HG03558 (cell line): ENCODE results near the gene KIAA1755.

Source experiments
- ATAC-seq: cut with Tn5 transposase; IDR thresholded peaks from one replicate; pipeline ENCODE4 v1.9.1; 2021; ENCODE audit warnings: moderate number of reproducible peaks; ENCODE audit not compliant: unreplicated experiment; ENCODE audit errors: extremely low read depth

The KIAA1755 gene

DNA sequence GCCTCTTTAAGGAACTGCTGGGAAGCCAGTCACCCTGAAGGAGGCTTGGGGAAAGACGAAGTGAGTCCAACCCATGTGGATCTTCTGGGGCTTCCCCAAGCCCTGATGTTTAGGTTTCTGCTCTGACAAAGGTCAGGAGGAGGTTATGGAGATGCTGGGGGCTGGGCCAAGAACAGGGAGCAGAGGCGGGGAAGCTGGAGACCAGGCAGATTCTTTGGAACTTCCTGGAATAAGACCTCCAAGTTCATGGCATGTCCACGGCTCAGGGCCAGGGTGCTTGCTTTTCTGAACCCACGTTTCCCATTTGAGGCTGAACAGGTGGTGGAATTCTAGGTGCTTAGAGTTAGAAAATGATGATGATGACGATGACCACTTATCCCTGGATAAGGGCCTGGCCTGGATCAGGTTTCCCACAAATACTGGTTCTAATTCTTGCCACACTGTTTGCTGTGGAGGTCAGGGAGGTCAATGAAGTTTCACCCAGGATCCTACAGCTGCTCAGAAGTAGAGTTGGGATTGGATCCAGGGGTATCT, 65.5 kb downstream of the KIAA1755 start:
- no peak for ATAC-seq

DNA sequence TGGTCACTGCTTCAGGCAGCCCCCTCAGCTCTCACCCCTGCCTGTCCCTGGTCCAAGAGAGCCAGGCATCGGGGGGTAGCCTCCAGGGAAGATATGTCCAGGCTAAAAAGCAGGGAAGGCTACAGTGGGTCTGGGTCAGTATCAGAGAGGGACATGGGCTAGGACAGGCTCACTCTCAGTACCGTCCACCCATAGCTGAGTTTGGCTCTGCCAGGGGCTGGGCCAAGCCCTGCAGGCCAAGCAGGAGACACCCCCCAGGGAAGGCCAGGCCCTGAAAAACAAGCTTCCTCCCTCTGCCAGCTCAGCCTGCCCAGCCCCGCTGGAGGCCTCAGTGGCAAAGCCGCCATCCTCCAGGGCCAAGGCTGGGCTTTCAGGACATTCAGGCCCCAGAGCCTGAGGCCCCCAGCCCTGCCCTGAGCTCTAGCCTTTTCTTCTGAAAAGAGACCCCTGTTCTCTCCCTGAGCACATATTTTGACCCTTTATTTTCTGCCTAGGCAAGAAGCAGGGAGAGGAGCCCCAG, 66.9 kb downstream of the KIAA1755 start:
- ATAC-seq = no peak

DNA sequence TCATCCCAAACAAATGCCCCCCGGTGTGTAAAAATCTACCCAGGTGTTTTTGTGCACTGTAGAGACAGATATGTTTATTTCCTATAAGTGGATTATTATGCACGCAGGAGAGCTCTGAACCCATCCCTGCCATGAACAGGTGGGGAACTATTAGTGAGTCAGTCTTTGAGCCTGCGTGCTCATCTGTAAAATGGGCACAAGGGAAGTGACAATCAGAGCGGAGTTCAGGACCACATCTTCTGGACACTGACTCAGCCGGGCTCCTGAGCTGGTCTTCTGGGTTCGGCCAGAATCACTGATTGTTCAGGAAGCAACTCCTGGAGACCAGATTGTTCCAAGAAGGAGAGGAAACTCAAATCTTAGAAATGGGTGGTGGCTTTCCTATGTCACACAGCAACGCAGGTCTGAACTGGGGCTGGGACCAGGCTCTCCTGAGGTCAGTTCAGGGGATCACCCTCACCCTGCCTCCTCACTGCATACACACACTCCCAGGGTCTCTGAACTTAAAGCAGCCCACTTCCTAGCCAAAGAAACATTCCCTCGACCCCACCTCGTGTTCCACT, 68.1 kb downstream of the KIAA1755 start:
- no peak for ATAC-seq

DNA sequence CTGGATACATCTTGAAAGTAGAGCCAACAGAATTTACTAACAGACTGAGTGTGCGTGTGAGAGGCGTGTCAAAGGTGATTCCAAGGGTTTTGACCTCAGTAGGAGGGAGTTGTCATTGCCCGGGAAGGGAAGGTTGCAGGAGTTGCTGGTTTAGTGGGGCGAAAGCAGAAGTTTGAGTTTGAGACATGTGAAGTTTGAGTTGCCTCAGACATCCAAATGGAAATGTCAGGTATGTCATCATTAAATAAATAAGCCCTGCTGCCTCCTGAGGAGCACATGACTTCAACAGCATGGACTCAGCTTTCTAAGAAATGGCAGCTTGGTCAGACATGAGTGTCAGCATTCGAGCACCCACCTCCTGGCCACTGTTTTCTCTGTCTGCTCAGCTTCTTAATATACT, 68.9 kb downstream of the KIAA1755 start:
- no peak for ATAC-seq

DNA sequence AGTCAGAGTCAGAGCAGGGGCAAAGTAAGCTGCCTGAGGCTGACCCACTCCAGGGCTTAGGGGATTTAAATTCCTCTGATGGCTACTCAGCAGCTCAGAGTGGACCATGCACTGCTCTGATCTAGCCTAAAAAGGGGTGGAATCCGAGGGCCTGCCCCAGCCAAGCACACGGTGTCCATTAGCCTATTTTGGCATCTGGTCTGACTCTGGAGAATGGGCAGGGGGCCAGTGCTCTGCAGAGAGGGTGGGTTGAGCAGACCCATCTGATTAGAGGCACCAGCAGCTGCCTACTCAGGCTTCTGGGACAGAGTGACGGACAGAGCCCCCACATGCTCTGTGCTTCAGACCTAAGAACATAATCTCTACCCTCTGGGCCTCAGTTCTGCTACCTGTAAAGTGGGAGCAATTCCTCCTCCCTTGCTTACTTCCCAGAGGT, 69.6 kb downstream of the KIAA1755 start:
- ATAC-seq = no peak

DNA sequence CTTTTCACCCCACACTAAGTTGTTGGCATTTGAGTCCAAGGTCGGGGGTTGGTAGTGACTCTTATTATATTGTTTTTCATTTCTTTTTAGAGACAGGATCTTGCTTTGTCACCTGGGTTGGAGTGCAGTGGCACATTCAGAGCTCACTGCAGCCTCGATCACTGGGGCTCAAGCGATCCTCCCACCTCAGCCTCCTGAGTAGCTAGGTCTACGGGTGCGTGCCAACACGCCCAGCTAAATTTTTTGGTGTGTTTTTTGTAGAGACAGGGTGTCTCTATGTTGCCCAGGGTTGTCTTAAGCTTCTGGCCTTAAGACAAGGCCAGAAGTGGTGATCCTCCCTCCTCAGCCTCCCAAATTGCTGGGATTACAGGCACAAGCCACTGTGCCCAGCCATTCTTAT, 70.4 kb downstream of the KIAA1755 start:
- no peak for ATAC-seq

DNA sequence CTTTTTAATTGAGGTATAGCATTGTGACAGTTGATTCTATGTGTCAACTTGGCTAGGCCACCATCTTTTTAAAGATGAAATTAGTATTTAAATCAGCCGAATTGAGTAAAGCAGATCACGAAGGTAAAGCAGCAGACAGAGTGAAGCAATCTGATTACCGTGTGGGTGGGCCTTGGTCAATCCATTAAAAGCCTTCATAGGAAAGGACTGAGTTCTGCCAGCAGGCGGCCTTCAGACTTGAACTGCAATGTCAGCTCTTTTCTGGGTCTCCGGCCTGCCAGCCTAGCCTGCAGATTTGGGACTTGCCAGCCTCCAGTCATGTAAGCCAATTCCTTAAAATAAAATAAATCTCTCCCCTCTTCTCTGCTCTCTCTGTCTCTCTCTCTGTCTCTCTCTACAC, 73.0 kb downstream of the KIAA1755 start:
- no peak for ATAC-seq

DNA sequence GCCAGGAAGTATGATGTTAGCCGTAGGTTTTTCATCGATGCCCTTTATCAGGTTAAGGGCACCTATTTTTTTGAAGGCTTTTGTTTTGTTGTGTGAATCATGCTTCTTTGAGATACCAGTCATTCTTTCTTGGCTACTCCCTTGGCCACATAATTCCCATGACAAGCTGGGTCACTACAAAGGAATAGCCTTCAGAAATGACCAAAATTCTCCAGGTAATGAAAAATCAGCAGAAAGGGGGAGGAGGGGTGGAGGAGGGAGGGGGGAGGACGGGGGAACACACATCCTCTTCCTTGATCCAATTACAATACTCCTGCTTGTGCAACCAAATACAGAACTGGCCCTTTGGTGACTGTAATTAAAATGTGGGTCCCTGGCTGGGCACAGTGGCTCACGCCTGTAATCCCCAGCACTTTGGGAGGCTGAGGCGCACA, 73.7 kb downstream of the KIAA1755 start:
- ATAC-seq = no peak

DNA sequence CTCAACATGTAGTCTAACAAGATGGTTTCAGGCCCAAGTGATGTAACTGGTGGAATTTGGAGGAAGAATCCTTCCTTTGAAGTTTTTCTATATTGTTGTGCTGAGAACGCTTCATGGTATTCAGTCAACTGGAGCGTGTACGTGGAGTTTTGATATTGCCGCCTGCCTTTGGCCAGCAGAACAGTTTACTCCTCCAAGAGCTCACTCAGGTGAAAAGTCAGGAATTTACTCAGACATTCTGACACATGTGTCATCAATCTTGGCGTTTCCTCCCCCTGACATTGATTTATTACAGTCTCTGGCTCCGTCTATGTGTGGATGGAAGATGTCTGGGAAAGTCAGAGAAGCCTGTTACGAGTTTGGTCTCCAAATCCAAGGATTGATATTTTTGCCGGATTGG, 76.4 kb downstream of the KIAA1755 start:
- no peak for ATAC-seq

DNA sequence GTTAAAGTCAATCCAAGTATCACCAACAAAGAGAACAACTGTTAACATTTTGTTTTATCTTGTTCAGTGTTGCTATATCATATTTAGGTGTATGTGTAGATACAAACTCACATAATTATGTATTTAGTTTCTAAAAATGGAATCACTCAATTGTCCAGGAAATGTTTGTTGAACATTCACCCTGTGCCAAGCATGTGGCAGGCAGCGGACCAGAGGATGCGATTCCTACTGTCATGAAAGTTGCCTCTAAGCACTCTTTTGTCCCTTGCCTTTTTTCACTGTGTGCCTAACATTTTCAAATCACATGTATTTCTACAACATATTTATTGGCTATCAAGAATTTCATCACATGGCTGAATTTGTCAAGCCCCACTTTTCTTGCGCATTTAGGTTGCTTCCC, 78.6 kb downstream of the KIAA1755 start:
- no peak for ATAC-seq

DNA sequence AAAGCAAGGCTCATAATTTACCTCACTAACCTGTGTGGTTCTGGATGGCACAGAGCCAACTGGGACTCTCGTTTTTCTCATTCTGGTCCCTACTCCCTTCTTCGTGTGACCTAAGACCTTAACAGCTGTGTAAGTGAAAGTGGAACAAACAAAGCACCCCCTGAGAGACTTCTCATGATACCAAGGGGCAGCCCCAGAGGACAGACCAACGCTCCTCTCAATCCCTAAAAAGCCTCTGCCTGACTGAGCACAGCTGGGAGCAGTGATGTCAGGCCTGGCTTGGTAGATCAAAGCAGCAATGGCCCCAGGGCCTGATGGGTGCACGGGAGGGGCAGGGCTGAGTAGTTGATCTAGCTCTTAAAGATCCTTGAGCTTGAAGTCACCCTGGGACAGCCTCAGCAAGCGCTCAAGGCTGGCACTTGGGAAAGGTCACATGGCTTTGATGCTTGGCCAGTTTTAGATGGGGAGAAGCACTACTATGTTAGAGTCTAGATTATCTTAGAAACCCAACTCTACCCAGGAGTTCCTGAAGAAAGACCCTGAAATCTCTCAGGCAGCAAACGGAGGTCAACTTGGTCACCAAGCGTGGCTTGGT, 79.2 kb downstream of the KIAA1755 start:
- peak; percentile 81 for ATAC-seq

DNA sequence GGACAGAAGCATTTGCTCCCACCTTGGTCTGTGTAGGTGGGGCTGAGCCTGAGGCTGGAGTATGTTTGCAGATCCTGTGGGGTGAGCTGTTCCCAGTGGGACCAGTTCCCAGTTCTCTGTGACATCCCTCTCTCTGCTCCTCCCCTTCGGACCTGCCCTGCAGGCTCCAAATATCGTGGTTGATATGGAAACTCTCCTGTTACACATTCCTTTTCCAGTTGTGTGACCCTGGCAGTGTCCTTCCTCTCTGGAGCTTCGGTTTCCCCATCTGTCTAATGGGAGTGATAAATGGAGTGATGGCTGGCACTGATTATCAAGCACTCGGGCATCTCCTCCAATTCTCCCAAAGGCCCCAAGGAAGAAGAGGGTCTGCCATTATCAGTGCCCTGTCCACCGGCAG, 79.8 kb downstream of the KIAA1755 start:
- no peak for ATAC-seq

DNA sequence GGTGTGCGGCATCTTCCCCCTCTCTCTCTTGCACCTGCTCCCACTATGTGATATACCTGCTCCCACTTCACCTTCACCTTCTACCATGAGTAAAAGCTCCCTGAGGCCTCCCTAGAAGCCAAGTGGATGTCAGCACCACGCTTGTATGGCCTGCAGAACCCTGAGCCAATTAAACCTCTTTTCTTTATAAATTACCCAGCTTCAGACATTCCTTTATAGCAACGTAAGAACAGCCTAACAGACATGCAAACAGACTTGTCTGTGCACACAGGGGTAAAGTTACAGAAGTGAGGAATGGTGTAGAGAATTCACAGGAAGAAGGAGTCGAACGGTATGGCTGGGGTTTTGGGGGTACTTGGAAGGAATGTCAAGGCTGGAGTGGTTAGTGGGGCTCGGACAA, 80.7 kb downstream of the KIAA1755 start:
- no peak for ATAC-seq

DNA sequence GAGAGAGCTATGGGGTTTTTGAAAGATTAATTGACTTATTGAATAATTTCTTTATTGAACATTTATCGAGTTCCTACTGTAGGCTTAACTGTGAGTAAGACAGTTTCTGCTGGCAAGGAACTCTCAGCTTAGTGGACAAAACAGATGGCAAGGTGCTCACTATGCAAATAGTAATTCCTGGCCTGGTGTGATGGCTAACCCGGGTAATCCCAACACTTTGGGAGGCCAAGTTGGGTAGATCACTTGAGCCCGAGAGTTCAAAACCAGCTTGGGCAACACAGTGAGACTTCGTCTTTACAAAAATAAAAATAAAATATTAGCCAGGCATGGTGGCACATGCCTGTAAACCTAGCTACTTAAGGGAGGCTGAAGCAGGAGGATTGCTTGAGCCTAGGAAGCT, 82.0 kb downstream of the KIAA1755 start:
- no peak for ATAC-seq

DNA sequence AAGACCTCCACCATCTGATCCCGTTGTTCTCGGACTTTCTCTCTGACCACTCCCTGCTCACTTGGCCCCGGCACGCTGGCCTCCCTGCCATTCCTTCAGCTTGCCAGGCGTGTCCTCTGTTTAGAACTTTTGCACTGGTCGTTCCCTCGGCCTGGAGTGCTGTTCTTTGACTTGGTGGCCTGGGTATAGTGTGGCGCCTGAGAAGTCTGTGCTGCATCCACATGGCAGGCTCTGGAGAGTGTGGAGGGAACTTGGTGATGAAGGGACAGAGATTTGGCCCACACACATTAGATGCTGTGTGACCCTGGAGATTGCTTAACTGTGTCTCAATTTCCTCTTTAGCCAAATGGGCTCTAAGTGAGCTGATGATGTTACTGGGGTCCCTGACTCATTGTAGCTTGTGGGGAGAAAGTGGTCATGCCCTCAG, 82.5 kb downstream of the KIAA1755 start:
- ATAC-seq = no peak

DNA sequence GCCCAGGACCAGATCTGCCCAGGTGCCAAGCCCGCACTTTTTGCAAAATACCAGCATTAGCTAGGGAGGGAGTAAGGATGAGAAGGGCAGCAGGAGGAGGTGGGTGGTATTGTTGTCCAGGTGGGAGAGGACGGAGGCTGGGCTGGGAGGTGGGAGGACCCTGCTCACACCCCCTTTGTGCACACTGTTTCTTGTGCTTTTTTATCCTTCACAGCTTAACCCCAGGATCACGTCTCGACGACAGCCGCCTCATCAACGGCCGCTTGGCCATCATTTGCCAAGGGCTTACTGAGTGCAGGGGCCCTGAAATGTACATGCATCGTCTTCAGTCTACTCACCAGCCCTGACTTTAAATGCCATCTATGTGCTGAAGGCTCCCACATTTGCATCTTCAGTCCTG, 83.3 kb downstream of the KIAA1755 start:
- ATAC-seq = no peak

DNA sequence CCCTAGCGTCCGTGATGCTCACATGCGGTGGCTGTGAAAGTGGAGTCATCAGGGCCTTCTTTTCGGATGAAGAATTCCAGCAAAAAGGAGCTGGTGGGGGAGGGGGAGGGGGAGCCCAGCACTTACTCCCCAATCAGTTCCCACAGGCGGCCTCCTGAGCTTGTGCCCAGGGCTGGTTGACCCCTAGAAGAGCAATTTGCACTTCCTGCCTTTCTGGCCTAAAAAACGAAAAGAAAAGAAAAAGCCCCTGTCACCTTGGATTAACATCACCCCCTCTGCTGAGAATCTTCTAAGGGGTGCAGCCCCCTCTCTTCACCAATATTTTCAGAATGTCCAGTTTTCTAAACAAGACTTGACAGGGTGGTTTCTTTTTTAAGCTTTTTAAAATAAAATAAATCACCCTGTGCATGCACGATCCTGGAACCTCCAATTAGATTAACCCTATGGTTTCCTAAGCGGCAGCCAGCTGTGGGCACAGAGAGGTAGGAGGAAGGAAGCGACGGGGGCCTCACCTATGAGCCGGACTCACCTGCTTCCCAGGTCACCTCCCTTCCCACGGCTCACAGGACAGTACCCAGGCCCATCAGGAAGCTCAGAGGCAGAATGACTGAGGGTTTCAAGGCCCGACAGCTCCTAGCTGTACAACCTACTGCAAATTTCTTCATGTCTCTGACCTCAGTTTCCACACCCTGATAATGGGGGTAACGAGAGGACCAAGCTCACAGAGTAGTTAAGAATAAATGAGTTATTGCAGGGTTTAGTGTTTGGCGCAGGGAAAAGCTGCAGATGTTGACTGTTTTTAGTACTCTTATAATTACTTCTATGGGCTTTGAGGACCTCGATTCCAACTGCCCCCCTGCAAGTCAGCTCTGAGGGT, 85.0 kb downstream of the KIAA1755 start:
- no peak for ATAC-seq

DNA sequence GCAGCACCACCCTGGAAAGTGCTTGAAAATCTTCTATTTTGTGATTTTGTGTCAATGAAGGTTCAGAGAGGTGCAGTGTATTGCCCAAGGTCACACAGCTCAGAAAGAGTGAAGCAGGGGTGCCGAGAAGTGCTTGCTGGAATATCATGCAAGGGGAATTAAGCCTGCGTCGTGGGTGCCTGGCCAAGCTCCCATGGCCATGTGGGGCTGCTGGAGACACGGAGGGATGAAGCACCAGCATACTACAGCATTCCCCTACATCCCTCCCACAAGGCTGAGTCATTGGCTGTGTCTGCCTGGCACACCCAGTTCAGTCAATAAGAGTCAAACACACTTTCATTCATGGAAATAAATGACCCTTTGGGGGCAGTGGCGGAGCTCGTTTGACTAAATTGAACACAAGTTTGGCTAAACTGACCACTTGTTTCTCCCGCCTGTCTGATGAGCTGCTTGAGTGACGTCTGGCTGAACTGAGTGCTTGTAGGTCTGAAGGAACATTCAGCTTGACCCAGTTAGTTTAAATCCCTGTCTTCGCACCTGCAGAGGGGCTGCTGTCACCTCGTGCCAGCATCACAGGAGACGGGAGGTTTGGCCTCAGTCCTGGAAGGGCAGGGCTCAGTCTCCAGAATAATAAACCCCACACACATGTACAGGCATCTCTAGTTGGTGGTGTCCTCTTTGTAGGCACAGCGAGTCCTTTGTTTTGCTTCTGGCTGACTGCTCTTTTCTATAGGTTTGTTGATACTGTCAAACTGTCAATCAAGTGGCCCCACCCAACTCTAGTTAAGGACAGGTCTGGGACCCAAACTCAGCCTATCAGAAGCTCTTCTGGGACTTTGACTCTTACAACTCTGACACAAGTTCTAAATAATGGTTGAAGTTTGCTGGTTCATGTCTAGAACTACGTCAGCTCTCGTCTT, 87.0 kb downstream of the KIAA1755 start:
- ATAC-seq = no peak

DNA sequence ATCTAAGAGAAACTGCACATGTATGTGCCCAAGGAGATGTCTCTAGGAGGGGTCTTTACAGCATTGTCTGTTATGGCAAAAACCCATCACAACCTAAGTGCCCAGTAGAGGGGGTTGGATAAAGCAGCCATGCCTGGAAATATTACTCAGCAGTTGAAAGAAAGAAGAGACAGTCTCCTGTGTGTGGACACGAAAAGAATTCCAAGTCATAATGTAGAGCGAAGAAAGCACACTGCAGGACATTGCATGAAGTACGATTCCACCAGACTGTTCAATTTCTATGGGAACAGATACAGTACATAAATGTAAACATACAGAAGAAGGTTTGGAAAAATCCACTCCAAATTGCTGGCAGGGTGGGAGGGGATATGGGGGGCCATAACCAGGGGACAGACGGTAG, 88.1 kb downstream of the KIAA1755 start:
- ATAC-seq = no peak

DNA sequence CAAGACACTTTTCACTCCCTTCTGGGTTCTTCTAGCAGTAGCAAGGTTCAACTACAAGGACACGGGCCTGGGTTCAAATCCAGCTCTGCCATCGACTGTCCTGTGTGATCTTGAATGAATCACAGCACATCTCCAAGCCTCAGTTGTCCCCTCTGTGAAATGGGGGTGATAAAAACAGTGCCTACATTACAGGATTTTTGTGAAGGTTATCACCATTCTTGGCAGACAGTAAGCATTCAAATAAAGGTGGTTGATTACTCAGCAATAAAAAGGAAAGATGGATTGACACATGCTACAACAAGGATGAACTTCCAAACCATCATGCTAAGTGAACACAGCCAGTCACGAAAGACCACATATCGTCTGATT, 88.9 kb downstream of the KIAA1755 start:
- no peak for ATAC-seq
